CD4-positive, alpha-beta T cell treated with Interleukin-12 subunit alpha and Interleukin-12 subunit beta, for 1 hour (primary cell): Measurements from ENCODE around the gene SNRPB.

Experiments used
- DNase-seq: peaks from one replicate; pipeline ENCODE4 v3.0.0-alpha.2; 2020

SNRPB gene

GRCh38 chr20:2473516-2473915 is 2.9 kb upstream of the SNRPB start:
- DNase-seq, result no peak

- peak; percentile 74 for DNase-seq
These were observed 582 bp downstream of the SNRPB start for GRCh38 chr20:2469991-2470422.

- DNase-seq, result no peak
These were observed 1.8 kb downstream of the SNRPB start for GRCh38 chr20:2468581-2469407.

- DNase-seq, result no peak
These were observed 3.2 kb downstream of the SNRPB start for GRCh38 chr20:2467412-2467811.

GRCh38 chr20:2465100-2465499 is 5.5 kb downstream of the SNRPB start:
- no peak for DNase-seq

- no peak for DNase-seq
These were observed 6.8 kb downstream of the SNRPB start for GRCh38 chr20:2463616-2464365.

GRCh38 chr20:2462484-2462883 is 8.1 kb downstream of the SNRPB start:
- no peak for DNase-seq

GRCh38 chr20:2460752-2461424 is 9.7 kb downstream of the SNRPB start:
- DNase-seq, result no peak

GRCh38 chr20:2459981-2460751 is 10.4 kb downstream of the SNRPB start:
- no peak for DNase-seq

GRCh38 chr20:2458919-2459499 is 11.6 kb downstream of the SNRPB start:
- no peak for DNase-seq

GRCh38 chr20:2455771-2456497 is 14.7 kb downstream of the SNRPB start:
- DNase-seq, result no peak

GRCh38 chr20:2453792-2454191 is 16.8 kb downstream of the SNRPB start:
- no peak for DNase-seq

GRCh38 chr20:2451939-2452732 is 18.5 kb downstream of the SNRPB start:
- peak; percentile 62 for DNase-seq

- no peak for DNase-seq
These were observed 19.2 kb downstream of the SNRPB start for GRCh38 chr20:2451422-2451821.

- no peak for DNase-seq
These were observed 21.2 kb downstream of the SNRPB start for GRCh38 chr20:2449386-2449785.

- no peak for DNase-seq
These were observed 23.7 kb downstream of the SNRPB start for GRCh38 chr20:2446845-2447244.

GRCh38 chr20:2431185-2431584 is 39.4 kb downstream of the SNRPB start:
- DNase-seq, result no peak

GRCh38 chr20:2430538-2430937 is 40.1 kb downstream of the SNRPB start:
- no peak for DNase-seq

- DNase-seq, result no peak
These were observed 41.5 kb downstream of the SNRPB start for GRCh38 chr20:2429051-2429450.

GRCh38 chr20:2421247-2421646 is 49.3 kb downstream of the SNRPB start:
- no peak for DNase-seq

GRCh38 chr20:2420510-2420909 is 50.1 kb downstream of the SNRPB start:
- DNase-seq, result no peak
